Right lobe of liver (tissue), 4 donors: ENCODE results near the gene ROPN1B.

Experiments
- POLR2A ChIP-seq: fragments of 450-650 bp; IDR thresholded peaks from one replicate; pipeline ENCODE4 v1.6.1; 2017; ENCODE audit warnings: antibody characterized with exemption, mild to moderate bottlenecking
- TF ChIP-seq, protein P1 (sequence below), 4 donors: fragments of 200-600 bp in 3 of 4; fragments of 450-650 bp in 1 of 4; IDR thresholded peaks; one replicate each; pipeline versions ENCODE4 v1.5.1 to v1.8.0; 2016 to 2022; ENCODE audit warnings: antibody characterized with exemption in 4 of 4, mild to moderate bottlenecking in 2 of 4
- donor health status: DM: no; HTN: no; CAD: no.
- donor health status: DM: no; HTN: no; CAD: no.
- donor health status: DM: no; HTN: yes; CAD: no.

DNA sequence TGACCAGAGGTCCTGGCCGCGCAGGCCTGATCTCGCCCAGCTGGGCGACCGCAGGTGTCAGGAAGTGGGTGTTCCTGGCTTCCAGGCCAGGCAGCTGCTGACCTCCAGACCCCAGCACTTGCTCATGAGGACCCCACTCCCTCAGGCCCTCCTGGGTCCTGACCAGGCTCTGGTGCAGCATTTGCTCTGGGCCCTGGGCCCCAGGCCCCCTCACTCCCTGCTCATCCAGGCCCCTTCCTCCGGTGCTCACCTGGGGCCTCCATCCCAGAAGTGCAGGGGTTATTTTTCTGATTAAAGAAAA is 7.7 kb upstream of the ROPN1B start:
- TF ChIP-seq, protein P1, sequence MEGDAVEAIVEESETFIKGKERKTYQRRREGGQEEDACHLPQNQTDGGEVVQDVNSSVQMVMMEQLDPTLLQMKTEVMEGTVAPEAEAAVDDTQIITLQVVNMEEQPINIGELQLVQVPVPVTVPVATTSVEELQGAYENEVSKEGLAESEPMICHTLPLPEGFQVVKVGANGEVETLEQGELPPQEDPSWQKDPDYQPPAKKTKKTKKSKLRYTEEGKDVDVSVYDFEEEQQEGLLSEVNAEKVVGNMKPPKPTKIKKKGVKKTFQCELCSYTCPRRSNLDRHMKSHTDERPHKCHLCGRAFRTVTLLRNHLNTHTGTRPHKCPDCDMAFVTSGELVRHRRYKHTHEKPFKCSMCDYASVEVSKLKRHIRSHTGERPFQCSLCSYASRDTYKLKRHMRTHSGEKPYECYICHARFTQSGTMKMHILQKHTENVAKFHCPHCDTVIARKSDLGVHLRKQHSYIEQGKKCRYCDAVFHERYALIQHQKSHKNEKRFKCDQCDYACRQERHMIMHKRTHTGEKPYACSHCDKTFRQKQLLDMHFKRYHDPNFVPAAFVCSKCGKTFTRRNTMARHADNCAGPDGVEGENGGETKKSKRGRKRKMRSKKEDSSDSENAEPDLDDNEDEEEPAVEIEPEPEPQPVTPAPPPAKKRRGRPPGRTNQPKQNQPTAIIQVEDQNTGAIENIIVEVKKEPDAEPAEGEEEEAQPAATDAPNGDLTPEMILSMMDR (IDR thresholded peaks at IDR 0.05) = no peak
- no peak for TF ChIP-seq POLR2A
